GM12892 (cell line): ENCODE results near the gene SWT1.
"Not testable (repeated sequence)": the region's sequence is repeated elsewhere in the genome, so short reads cannot be mapped to it uniquely, and the experiment has no call there.

Experiments
- DNase-seq: peaks from one replicate; pipeline ENCODE4 v3.0.0; 2011; ENCODE audit not compliant: insufficient read length
- FAIRE-seq: peaks from 2 replicates; lab custom pipeline; 2011; peaks lifted over from hg19 to GRCh38; lab: Jason Lieb, UNC
- POLR2A ChIP-seq: IDR thresholded peaks from 2 replicates; pipeline ENCODE4 v1.6.1; 2011; ENCODE audit warnings: low read depth, low read length, control low read depth
- POLR2AphosphoS5 ChIP-seq: IDR thresholded peaks from 2 replicates; pipeline ENCODE4 v1.6.1; 2011; ENCODE audit warnings: low read depth, low read length, control low read depth
- TAF1 ChIP-seq: IDR thresholded peaks from 2 replicates; pipeline ENCODE4 v1.6.1; 2011; ENCODE audit warnings: low read depth, mild to moderate bottlenecking, control low read depth, low read length, borderline replicate concordance

Gene SWT1

DNA sequence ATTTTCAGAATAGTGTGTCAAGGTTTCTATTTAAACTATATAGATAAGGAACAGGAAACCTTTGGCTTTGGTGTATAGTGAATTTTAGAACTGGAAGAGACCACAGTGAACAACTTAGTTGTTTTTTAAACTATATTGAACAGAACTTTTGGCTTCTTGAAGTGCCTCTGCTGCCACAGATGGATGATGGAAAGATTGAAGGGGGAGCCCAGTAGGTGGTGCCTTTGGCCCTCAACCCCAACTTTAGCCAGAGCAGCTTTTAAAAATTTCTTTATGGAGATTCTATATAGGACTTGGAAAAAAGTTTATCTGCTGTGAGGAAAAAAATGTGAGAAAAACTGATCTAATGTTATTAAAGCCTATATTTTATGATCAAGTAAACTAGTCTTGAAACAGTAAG lies 50.2 kb downstream of the SWT1 start:
- FAIRE-seq (no peak), DNase-seq (no peak)
- no peak for TF ChIP-seq POLR2AphosphoS5
- TF ChIP-seq TAF1: no peak
- TF ChIP-seq POLR2A: no peak

DNA sequence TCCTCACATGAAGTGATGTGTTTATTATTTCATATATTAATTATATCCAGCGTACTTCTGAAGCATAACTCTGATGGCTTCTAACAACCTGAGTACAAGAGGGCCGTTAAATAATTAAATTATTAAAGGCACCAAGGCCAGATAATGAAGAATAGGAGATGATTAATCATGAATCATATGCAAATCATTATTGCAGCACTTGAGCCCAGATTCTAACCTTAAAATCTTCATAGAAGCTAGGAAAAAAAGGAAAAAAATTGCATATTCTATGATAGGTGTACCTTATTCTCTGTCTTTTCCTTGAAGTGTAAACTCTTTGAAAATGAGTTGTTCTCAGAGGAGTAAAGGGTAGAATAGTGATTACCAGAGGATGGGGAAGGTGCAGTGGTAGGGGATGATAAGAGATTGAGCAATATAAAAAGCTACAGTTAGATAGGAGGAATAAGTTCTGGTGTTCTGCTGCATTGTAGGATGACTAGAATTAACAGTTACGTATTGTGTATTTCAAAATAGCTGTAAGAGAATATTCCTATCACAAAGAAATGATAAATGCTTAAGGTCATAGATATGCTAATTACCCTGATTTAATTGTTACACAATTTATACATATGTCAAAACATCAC lies 51.1 kb downstream of the SWT1 start:
- no peak for DNase-seq
- FAIRE-seq: no peak
- TF ChIP-seq TAF1: no peak
- no peak for TF ChIP-seq POLR2A
- TF ChIP-seq POLR2AphosphoS5: no peak

DNA sequence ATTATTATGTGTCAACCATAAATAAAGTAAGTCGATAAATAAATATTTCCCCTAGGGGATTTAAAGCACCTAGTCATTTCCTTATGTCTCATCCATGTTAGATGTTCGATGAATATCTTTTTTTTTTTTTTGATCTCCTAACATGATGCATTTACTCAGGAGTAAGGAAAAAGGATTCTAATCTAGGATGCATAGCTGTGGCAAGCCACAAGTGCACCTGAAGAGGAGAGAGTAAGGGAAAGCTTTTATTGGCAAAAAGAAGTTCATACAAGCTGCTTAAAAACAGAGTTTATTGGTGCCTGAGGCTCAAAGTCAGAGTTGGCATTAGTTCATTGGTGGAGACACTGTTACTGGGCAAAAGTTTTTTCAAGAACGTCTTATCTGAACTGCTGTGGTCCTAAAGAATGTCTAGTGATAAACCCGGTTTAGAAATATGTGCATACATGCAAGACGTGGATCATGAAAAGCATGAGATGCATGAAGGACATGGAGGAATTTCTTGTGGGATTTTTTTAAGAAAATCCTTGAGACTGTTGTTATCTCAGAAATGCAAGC lies 51.7 kb downstream of the SWT1 start:
- TF ChIP-seq POLR2AphosphoS5: no peak
- TF ChIP-seq POLR2A: no peak
- no peak for TF ChIP-seq TAF1

DNA sequence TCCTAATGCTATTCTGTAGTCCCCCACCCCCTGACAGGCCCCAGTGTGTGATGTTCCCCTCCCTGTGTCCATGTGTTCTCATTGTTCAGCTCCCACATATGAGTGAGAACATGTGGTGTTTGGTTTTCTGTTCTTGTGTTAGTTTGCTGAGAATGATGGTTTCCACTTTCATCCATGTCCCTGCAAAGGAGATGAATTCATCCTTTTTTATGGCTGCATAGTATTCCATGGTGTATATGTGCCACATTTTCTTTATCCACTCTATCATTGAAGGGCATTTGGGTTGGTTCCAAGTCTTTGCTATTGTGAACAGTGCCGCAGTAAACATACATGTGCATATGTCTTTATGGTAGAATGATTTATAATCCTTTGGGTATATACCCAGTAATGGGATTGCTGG lies 52.4 kb downstream of the SWT1 start:
- FAIRE-seq: not testable (repeated sequence)

More for the DNA sequence above, 51.7 kb downstream of the SWT1 start:
- DNase-seq (no peak), FAIRE-seq (no peak)

DNA sequence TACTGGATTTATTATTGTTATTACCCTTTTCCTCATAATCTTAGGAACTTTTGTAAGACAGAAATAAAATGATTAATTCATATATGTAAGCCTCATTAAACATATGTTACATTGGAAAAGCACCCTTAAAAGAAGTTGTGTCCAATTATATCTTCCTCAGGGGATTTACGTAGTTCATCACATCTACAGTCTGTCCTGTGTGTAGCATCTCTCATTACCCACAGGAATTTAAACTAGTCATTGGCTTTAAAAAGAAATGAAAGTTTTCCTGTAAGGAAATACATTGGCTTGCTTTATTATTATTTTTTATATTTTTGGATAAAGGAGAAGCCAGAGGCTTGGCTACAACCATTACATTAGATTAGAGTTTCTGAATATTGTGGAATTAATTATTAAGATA lies 56.1 kb downstream of the SWT1 start:
- no peak for FAIRE-seq
- TF ChIP-seq TAF1 (no peak), POLR2A (no peak), POLR2AphosphoS5 (no peak)
- no peak for DNase-seq

More for the DNA sequence above, 52.4 kb downstream of the SWT1 start:
- not testable (repeated sequence) for DNase-seq

DNA sequence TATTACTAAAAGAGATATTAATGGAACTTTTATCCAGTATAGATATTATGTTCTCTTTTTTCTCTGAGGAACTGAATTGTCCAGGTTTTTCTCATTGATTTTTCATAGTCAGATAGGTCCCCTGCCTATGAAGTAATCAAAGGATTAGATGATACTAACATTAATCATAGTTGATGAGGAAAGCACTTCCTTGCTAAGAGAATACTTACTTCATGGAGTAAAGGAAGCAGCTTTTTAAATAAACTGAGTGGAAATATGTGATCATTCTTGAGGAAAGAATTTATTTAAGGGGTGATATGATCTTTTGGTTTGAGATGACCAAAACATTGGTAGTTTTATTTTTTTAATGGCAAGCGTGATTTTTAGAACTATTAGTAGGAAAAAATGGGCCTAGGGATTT lies 58.9 kb downstream of the SWT1 start:
- TF ChIP-seq POLR2A (no peak), TAF1 (no peak), POLR2AphosphoS5 (no peak)
- DNase-seq: no peak
- FAIRE-seq: no peak

DNA sequence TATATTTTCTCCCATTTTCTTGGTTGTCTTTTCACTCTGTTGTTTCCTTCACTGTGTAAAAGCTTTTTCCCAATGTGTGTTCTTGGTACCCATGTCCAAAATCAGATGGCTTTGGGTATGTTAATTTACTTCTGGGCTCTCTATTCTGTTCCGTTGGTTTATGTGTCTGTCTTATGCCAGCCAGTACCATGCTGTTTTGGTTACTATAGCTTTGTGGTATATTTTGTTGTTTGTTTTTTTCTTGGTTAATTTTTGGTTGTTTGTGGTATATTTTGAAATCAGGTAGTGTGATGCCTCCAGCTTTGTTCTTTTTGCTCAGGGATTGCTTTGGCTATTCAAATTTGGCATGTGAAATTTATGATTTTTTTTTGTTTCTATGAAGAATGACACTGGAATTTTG lies 67.2 kb downstream of the SWT1 start:
- no peak for TF ChIP-seq TAF1
- no peak for TF ChIP-seq POLR2A
- no peak for TF ChIP-seq POLR2AphosphoS5
- no peak for FAIRE-seq
- no peak for DNase-seq

DNA sequence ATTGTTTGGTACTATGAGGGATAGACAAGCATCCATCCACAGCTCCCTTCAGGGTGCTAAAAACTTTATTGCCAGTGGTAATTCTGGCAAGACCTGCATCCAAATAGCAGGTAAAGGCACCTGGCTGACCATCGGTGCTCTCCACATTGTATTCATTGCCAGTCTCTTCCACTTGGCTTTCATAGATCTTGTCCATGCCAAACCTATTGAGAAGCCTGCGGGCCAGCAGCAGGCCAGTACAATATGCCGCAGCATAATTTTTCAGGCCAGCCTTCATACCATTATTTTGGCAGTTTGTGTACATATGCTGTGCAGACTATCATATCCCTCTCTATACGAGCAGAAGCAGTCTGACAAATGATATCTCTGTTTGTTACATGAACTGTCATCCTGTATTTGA lies 70.2 kb downstream of the SWT1 start:
- DNase-seq (no peak), FAIRE-seq (no peak)
- no peak for TF ChIP-seq POLR2A
- no peak for TF ChIP-seq TAF1
- no peak for TF ChIP-seq POLR2AphosphoS5

DNA sequence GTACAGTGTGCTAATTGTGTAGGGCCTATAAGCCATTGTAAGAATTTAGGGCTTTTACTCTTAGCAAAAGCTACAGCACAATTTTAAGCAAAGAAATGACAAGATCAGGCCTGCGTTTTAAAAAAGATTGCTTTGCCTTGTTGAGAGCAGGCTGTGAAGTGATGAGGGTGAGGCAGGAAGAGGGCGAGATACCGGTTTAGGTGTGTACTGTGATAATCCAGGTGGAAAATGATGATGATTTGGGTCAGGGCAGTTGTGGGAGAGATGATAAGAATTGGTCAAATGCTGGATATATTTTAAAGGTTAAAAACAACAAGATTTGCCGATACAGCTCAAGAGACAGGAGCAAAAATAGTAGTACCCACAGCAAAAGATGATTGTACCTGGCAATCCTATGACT lies 72.0 kb downstream of the SWT1 start:
- no peak for FAIRE-seq
- no peak for DNase-seq

DNA sequence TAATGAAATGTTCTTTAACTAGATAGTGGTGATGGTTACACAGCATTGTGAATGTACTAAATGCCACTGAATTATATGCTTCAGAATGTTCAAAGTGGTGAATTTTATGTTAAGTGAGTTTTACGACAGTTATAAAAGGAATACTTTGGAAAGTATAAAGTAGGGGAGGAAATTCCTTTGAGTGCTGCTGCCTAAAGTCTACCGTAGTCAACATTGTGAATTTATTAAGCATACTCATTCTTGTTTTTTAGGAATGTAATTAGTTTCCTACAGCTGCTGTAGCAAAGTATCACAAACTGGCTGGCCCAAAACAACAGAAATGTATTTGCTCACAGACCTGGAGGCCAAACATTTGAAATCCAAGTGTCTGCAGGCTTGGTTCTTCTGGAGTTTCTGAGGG lies 73.0 kb downstream of the SWT1 start:
- no peak for FAIRE-seq
- no peak for DNase-seq
- no peak for TF ChIP-seq TAF1
- no peak for TF ChIP-seq POLR2A
- no peak for TF ChIP-seq POLR2AphosphoS5

More for the DNA sequence above, 72.0 kb downstream of the SWT1 start:
- TF ChIP-seq POLR2A (no peak), TAF1 (no peak), POLR2AphosphoS5 (no peak)

DNA sequence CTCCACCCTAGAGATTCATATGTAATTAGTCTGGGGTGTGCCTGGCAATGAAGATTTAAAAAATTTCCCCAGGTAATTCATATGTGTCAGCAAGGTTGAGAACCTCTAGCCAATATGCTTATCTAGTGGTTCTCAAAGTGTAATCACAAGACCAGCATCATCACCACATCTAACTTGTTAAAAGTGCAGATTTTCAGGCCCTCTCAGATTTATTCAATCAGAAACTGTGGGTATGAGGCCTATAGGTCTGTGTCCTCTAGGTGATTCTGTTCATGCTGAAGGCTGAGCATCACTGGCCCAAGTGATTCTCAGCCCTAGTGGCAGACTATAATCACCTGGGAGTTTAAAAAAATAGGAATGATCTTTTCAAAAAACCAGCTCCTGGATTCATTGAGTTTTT lies 75.9 kb downstream of the SWT1 start:
- TF ChIP-seq POLR2A (no peak), TAF1 (no peak), POLR2AphosphoS5 (no peak)
- DNase-seq: no peak
- no peak for FAIRE-seq

DNA sequence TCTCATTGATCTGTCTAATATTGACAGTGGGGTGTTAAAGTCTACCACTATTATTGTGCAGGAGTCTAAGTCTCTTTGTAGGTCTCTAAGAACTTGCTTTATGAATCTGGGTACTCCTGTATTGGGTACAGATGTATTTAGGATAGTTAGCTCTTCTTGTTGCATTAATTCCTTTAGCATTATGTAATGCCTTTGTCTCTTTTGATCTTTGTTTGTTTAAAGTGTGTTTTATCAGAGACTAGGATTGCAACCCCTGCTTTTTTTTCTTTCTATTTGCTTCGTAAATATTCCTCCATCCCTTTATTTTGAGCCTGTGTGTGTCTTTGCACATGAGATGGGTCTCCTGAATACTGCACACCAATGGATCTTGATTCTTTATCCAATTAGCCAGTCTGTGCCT lies 77.2 kb downstream of the SWT1 start:
- not testable (repeated sequence) for DNase-seq, FAIRE-seq

DNA sequence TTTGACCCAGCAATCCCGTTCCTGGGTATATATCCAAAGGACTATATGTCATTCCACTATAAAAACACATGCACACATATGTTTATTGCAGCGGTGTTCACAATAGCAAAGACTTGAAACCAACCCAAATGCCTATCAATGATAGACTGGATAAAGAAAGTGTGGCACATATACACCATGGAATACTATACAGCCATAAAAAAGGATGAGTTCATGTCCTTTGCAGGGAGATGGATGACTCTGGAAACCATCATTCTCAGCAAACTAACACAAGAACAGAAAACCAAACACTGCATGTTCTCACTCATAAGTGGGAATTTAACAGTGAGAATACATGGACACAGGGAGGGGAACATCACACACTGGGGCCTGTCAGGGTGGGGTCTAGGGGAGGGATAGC lies 80.2 kb downstream of the SWT1 start:
- not testable (repeated sequence) for FAIRE-seq, DNase-seq
